ENCODE data around the gene TAF5.
"Not testable (repeated sequence)": the region's sequence is repeated elsewhere in the genome, so short reads cannot be mapped to it uniquely, and the experiment has no call there.

TAF5 gene

GRCh38 chr10:103413564-103413963, 45.8 kb downstream of the TAF5 start:
- WGBS, 2 experiments (ENCODE audit: insufficient coverage in 2 of 2), result 100% methylated on average over 1 of the region's 2 CpGs; no CpG with 5 or more reads in 1 of the 2 experiments
- Histone ChIP-seq H3K27ac (ENCODE audit: low read depth, low read length, severe bottlenecking) (no peak overlapping the region), H3K9me3 (ENCODE audit: control insufficient read depth, low read length) (no peaks in the 10 kb centered on the region), H3K4me3 (ENCODE audit: extremely low read depth, insufficient read depth, low read length, poor library complexity, severe bottlenecking) (no peak overlapping the region), H3K4me1 (ENCODE audit: control insufficient read depth, insufficient read depth, low read length, poor library complexity, severe bottlenecking) (no peaks in the 10 kb centered on the region), H3K36me3 (ENCODE audit: control insufficient read depth, insufficient read depth, low read length) (peaks cover 95% of the 10 kb centered on the region)

- Histone ChIP-seq H3K4me1 (ENCODE audit: control insufficient read depth, insufficient read depth, low read length, poor library complexity, severe bottlenecking) (no peaks in the 10 kb centered on the region), H3K36me3 (ENCODE audit: control insufficient read depth, insufficient read depth, low read length) (peaks cover 97% of the 10 kb centered on the region), H3K9me3 (ENCODE audit: control insufficient read depth, low read length) (no peaks in the 10 kb centered on the region), H3K27ac (ENCODE audit: low read depth, low read length, severe bottlenecking) (no peak overlapping the region), H3K4me3 (ENCODE audit: extremely low read depth, insufficient read depth, low read length, poor library complexity, severe bottlenecking) (no peak overlapping the region)
- WGBS, 2 experiments (ENCODE audit: insufficient coverage in 2 of 2), result 93 to 97% methylated on average over 5 to 8 of the region's 8 CpGs
Measured at GRCh38 chr10:103415581-103415980, 47.8 kb downstream of the TAF5 start.

- Histone ChIP-seq H3K4me3 (ENCODE audit: extremely low read depth, insufficient read depth, low read length, poor library complexity, severe bottlenecking) (no peak overlapping the region), H3K36me3 (ENCODE audit: control insufficient read depth, insufficient read depth, low read length) (peaks cover 98% of the 10 kb centered on the region)
Measured at GRCh38 chr10:103416436-103417147, 48.8 kb downstream of the TAF5 start.

GRCh38 chr10:103417148-103417469, 49.3 kb downstream of the TAF5 start:
- not testable (repeated sequence) for H3K4me3 ChIP-seq (ENCODE audit: extremely low read depth, insufficient read depth, low read length, poor library complexity, severe bottlenecking); H3K4me1 ChIP-seq (ENCODE audit: control insufficient read depth, insufficient read depth, low read length, poor library complexity, severe bottlenecking); H3K27ac ChIP-seq (ENCODE audit: low read depth, low read length, severe bottlenecking); H3K9me3 ChIP-seq (ENCODE audit: control insufficient read depth, low read length)
- peaks cover 95% of the 10 kb centered on the region for H3K36me3 ChIP-seq (ENCODE audit: control insufficient read depth, insufficient read depth, low read length)
- 85 to 92% methylated on average over 2 to 5 of the region's 5 CpGs for WGBS, 2 experiments (ENCODE audit: insufficient coverage in 2 of 2)

More at GRCh38 chr10:103416436-103417147, 48.8 kb downstream of the TAF5 start:
- 90 to 95% methylated on average over 5 to 6 of the region's 8 CpGs for WGBS, 2 experiments (ENCODE audit: insufficient coverage in 2 of 2)
- no peak overlapping the region for H3K27ac ChIP-seq (ENCODE audit: low read depth, low read length, severe bottlenecking)
- H3K4me1 ChIP-seq (ENCODE audit: control insufficient read depth, insufficient read depth, low read length, poor library complexity, severe bottlenecking), result no peaks in the 10 kb centered on the region
- H3K9me3 ChIP-seq (ENCODE audit: control insufficient read depth, low read length), result no peaks in the 10 kb centered on the region

- no peak overlapping the region for H3K27ac ChIP-seq (ENCODE audit: low read depth, low read length, severe bottlenecking)
- H3K4me3 ChIP-seq (ENCODE audit: extremely low read depth, insufficient read depth, low read length, poor library complexity, severe bottlenecking), result no peak overlapping the region
- H3K36me3 ChIP-seq (ENCODE audit: control insufficient read depth, insufficient read depth, low read length), result peaks cover 96% of the 10 kb centered on the region
- H3K4me1 ChIP-seq (ENCODE audit: control insufficient read depth, insufficient read depth, low read length, poor library complexity, severe bottlenecking), result no peaks in the 10 kb centered on the region
- no peaks in the 10 kb centered on the region for H3K9me3 ChIP-seq (ENCODE audit: control insufficient read depth, low read length)
- 97 to 98% methylated on average over 3 to 5 of the region's 5 CpGs for WGBS, 2 experiments (ENCODE audit: insufficient coverage in 2 of 2)
Measured at GRCh38 chr10:103417601-103418000, 49.8 kb downstream of the TAF5 start.

- peaks cover 96% of the 10 kb centered on the region for H3K36me3 ChIP-seq (ENCODE audit: control insufficient read depth, insufficient read depth, low read length)
- 91 to 94% methylated on average over 4 of the region's 4 CpGs for WGBS, 2 experiments (ENCODE audit: insufficient coverage in 2 of 2)
- H3K27ac ChIP-seq (ENCODE audit: low read depth, low read length, severe bottlenecking), result no peak overlapping the region
- no peaks in the 10 kb centered on the region for H3K9me3 ChIP-seq (ENCODE audit: control insufficient read depth, low read length)
- no peak overlapping the region for H3K4me3 ChIP-seq (ENCODE audit: extremely low read depth, insufficient read depth, low read length, poor library complexity, severe bottlenecking)
- no peaks in the 10 kb centered on the region for H3K4me1 ChIP-seq (ENCODE audit: control insufficient read depth, insufficient read depth, low read length, poor library complexity, severe bottlenecking)
Measured at GRCh38 chr10:103419101-103419500, 51.3 kb downstream of the TAF5 start.

GRCh38 chr10:103423748-103424147, 56.0 kb downstream of the TAF5 start:
- H3K36me3 ChIP-seq (ENCODE audit: control insufficient read depth, insufficient read depth, low read length), result peaks cover 96% of the 10 kb centered on the region
- H3K4me3 ChIP-seq (ENCODE audit: extremely low read depth, insufficient read depth, low read length, poor library complexity, severe bottlenecking), result no peak overlapping the region
- 88 to 100% methylated on average over 2 to 3 of the region's 5 CpGs for WGBS, 2 experiments (ENCODE audit: insufficient coverage in 2 of 2)

GRCh38 chr10:103427866-103428265, 60.1 kb downstream of the TAF5 start:
- H3K4me1 ChIP-seq (ENCODE audit: control insufficient read depth, insufficient read depth, low read length, poor library complexity, severe bottlenecking), result no peaks in the 10 kb centered on the region
- peaks cover 96% of the 10 kb centered on the region for H3K36me3 ChIP-seq (ENCODE audit: control insufficient read depth, insufficient read depth, low read length)
- WGBS, 2 experiments (ENCODE audit: insufficient coverage in 2 of 2), result 88 to 100% methylated on average over 7 to 9 of the region's 9 CpGs
- no peaks in the 10 kb centered on the region for H3K9me3 ChIP-seq (ENCODE audit: control insufficient read depth, low read length)
- no peak overlapping the region for H3K27ac ChIP-seq (ENCODE audit: low read depth, low read length, severe bottlenecking)
- no peak overlapping the region for H3K4me3 ChIP-seq (ENCODE audit: extremely low read depth, insufficient read depth, low read length, poor library complexity, severe bottlenecking)

More at GRCh38 chr10:103423748-103424147, 56.0 kb downstream of the TAF5 start:
- no peaks in the 10 kb centered on the region for H3K9me3 ChIP-seq (ENCODE audit: control insufficient read depth, low read length)
- H3K4me1 ChIP-seq (ENCODE audit: control insufficient read depth, insufficient read depth, low read length, poor library complexity, severe bottlenecking), result no peaks in the 10 kb centered on the region
- H3K27ac ChIP-seq (ENCODE audit: low read depth, low read length, severe bottlenecking), result no peak overlapping the region

- Histone ChIP-seq H3K4me3 (ENCODE audit: extremely low read depth, insufficient read depth, low read length, poor library complexity, severe bottlenecking) (no peak overlapping the region), H3K27ac (ENCODE audit: low read depth, low read length, severe bottlenecking) (no peak overlapping the region), H3K36me3 (ENCODE audit: control insufficient read depth, insufficient read depth, low read length) (peaks cover 96% of the 10 kb centered on the region), H3K9me3 (ENCODE audit: control insufficient read depth, low read length) (no peaks in the 10 kb centered on the region), H3K4me1 (ENCODE audit: control insufficient read depth, insufficient read depth, low read length, poor library complexity, severe bottlenecking) (no peaks in the 10 kb centered on the region)
- WGBS, 2 experiments (ENCODE audit: insufficient coverage in 2 of 2), result 100% methylated on average over 3 to 4 of the region's 5 CpGs
Measured at GRCh38 chr10:103428989-103429643, 61.3 kb downstream of the TAF5 start.

GRCh38 chr10:103429647-103430046, 61.9 kb downstream of the TAF5 start:
- H3K36me3 ChIP-seq (ENCODE audit: control insufficient read depth, insufficient read depth, low read length), result peaks cover 96% of the 10 kb centered on the region
- WGBS, 2 experiments (ENCODE audit: insufficient coverage in 2 of 2), result 90 to 100% methylated on average over 3 to 4 of the region's 5 CpGs
- no peaks in the 10 kb centered on the region for H3K9me3 ChIP-seq (ENCODE audit: control insufficient read depth, low read length)
- no peak overlapping the region for H3K27ac ChIP-seq (ENCODE audit: low read depth, low read length, severe bottlenecking)
- no peak overlapping the region for H3K4me3 ChIP-seq (ENCODE audit: extremely low read depth, insufficient read depth, low read length, poor library complexity, severe bottlenecking)
- H3K4me1 ChIP-seq (ENCODE audit: control insufficient read depth, insufficient read depth, low read length, poor library complexity, severe bottlenecking), result no peaks in the 10 kb centered on the region

GRCh38 chr10:103431902-103432301, 64.1 kb downstream of the TAF5 start:
- Histone ChIP-seq H3K4me1 (ENCODE audit: control insufficient read depth, insufficient read depth, low read length, poor library complexity, severe bottlenecking) (no peaks in the 10 kb centered on the region), H3K27ac (ENCODE audit: low read depth, low read length, severe bottlenecking) (no peak overlapping the region), H3K4me3 (ENCODE audit: extremely low read depth, insufficient read depth, low read length, poor library complexity, severe bottlenecking) (no peak overlapping the region), H3K36me3 (ENCODE audit: control insufficient read depth, insufficient read depth, low read length) (peaks cover 93% of the 10 kb centered on the region), H3K9me3 (ENCODE audit: control insufficient read depth, low read length) (no peaks in the 10 kb centered on the region)
- 94 to 98% methylated on average over 8 of the region's 8 CpGs for WGBS, 2 experiments (ENCODE audit: insufficient coverage in 2 of 2)

Data from mesodermal cell (in vitro differentiated cells).